K562 (cell line): ENCODE measurements around the gene CCDC136. TPM values are rescaled to one million over a fixed set of nuclear protein-coding genes. Genes with fewer than 3 reads are reported as not detected.

Source experiments
- BHLHE40 ChIP-seq: IDR thresholded peaks from 2 replicates; pipeline ENCODE4 v1.6.1; 2011; ENCODE audit warnings: low read length, improper control_type of control experiment
- CCAR2 ChIP-seq: fragments of 200-400 bp; formaldehyde crosslinking; IDR thresholded peaks from 2 replicates; pipeline ENCODE4 v1.6.1; 2017; ENCODE audit warnings: mild to moderate bottlenecking, low read depth, low read length
- CEBPG ChIP-seq, 3 experiments: fragments of 200-800 bp in 1 of 3; sonication (Bioruptor generic) in 1 of 3; sonication (generic) in 1 of 3; formaldehyde crosslinking in 1 of 3; IDR thresholded peaks in 2 of 3; conservative IDR thresholded peaks in 1 of 3; 2 replicates each; pipeline versions ENCODE4 v1.6.1 to v1.8.0; 2016 to 2022; ENCODE audit warnings: missing compliant biosample characterization in 2 of 3, missing genetic modification characterization in 2 of 3, mild to moderate bottlenecking in 1 of 3, missing genetic modification reagents in 1 of 3
- CHD4 ChIP-seq: fragments of 200-600 bp; sonication (generic); IDR thresholded peaks from 3 replicates; pipeline ENCODE4 v1.6.1; 2012; ENCODE audit warnings: low read depth, mild to moderate bottlenecking, mixed read lengths, low read length, inconsistent platforms; ENCODE audit not compliant: insufficient read depth, insufficient replicate concordance, poor library complexity, severe bottlenecking
- CTBP1 ChIP-seq: fragments of 450-650 bp; IDR thresholded peaks from 2 replicates; pipeline ENCODE4 v1.6.1; 2016; ENCODE audit warnings: borderline replicate concordance
- FOXA1 ChIP-seq: fragments of 450-650 bp; IDR thresholded peaks from 2 replicates; pipeline ENCODE4 v1.6.1; 2016; ENCODE audit warnings: mild to moderate bottlenecking, borderline replicate concordance
- HIVEP1 ChIP-seq: fragments of 250-450 bp; sonication (Bioruptor Pico); IDR thresholded peaks from 2 replicates; pipeline ENCODE4 v1.4.0; 2020; ENCODE audit warnings: mild to moderate bottlenecking
- ID3 ChIP-seq, 2 experiments: fragments of 250-450 bp in 1 of 2; fragments of 450-650 bp in 1 of 2; sonication (Bioruptor Pico) in 1 of 2; IDR thresholded peaks; 2 replicates each; pipeline versions ENCODE4 v1.6.1 to v1.8.0; 2016 to 2021; ENCODE audit warnings: mild to moderate bottlenecking in 2 of 2, moderate library complexity in 2 of 2, missing compliant biosample characterization in 1 of 2, missing genetic modification characterization in 1 of 2
- MYNN ChIP-seq, 2 experiments: sonication (generic); formaldehyde crosslinking in 1 of 2; IDR thresholded peaks; 2 replicates each; pipeline versions ENCODE4 v1.5.0 to v1.6.1; 2016 to 2020; ENCODE audit warnings: antibody characterized with exemption in 1 of 2, missing genetic modification reagents in 1 of 2
- NUFIP1 ChIP-seq: fragments of 450-650 bp; IDR thresholded peaks from 2 replicates; pipeline ENCODE4 v1.6.1; 2018; ENCODE audit not compliant: partially characterized antibody
- POLR2AphosphoS5 ChIP-seq: IDR thresholded peaks from 2 replicates; pipeline ENCODE4 v1.6.1; 2011; ENCODE audit warnings: mild to moderate bottlenecking, low read depth, low read length, moderate library complexity; ENCODE audit not compliant: control insufficient read depth, insufficient read depth
- PREB ChIP-seq: sonication (generic); formaldehyde crosslinking; IDR thresholded peaks from 2 replicates; pipeline ENCODE4 v1.8.1; 2023; ENCODE audit warnings: mild to moderate bottlenecking, missing genetic modification reagents
- RAD51 ChIP-seq: fragments of 450-650 bp; IDR thresholded peaks from 2 replicates; pipeline ENCODE4 v1.7.1; 2016; ENCODE audit warnings: low read depth, mild to moderate bottlenecking, borderline replicate concordance
- RBM15 ChIP-seq: fragments of 200-400 bp; formaldehyde crosslinking; IDR thresholded peaks from 2 replicates; pipeline ENCODE4 v1.6.1; 2018; ENCODE audit warnings: mild to moderate bottlenecking, low read length, moderate library complexity; ENCODE audit not compliant: insufficient read depth
- SIN3B ChIP-seq: fragments of 450-650 bp; IDR thresholded peaks from 2 replicates; pipeline ENCODE4 v1.6.1; 2017; ENCODE audit warnings: low read depth, mild to moderate bottlenecking, moderate library complexity
- XRCC5 ChIP-seq: fragments of 200-400 bp; formaldehyde crosslinking; IDR thresholded peaks from 2 replicates; pipeline ENCODE4 v1.6.1; 2017; ENCODE audit warnings: low read depth, mild to moderate bottlenecking, low read length
- ZBTB17 ChIP-seq: fragments of 450-650 bp; formaldehyde crosslinking; IDR thresholded peaks from 2 replicates; pipeline ENCODE4 v1.4.0; 2020; ENCODE audit warnings: mild to moderate bottlenecking
- ZNF384 ChIP-seq: IDR thresholded peaks from 2 replicates; pipeline ENCODE4 v1.6.1; 2012; ENCODE audit warnings: low read depth, low read length, improper control_type of control experiment
- ZNF395 ChIP-seq: fragments of 200-800 bp; sonication (Bioruptor generic); IDR thresholded peaks from 2 replicates; pipeline ENCODE4 v1.6.1; 2017; ENCODE audit warnings: missing genetic modification characterization, missing compliant biosample characterization
- ZNF655 ChIP-seq: fragments of 250-450 bp; sonication (Bioruptor Pico); IDR thresholded peaks from 2 replicates; pipeline ENCODE4 v1.5.0; 2021
- ZNF780A ChIP-seq: fragments of 250-450 bp; sonication (Bioruptor Pico); IDR thresholded peaks from 2 replicates; pipeline ENCODE4 v1.5.0; 2021; ENCODE audit warnings: mild to moderate bottlenecking
- polyA plus RNA-seq, 8 experiments: library from polyadenylated mRNA; depleted of rRNA in 4 of 8; stranded (reverse) in 5 of 8; unstranded in 3 of 8; fragments of >200 nt; fragmentation: Nextera tagmentation in 2 of 8; fragmentation: Illumina TruSeq in 1 of 8; extraction: Ambion mirVana in 2 of 8; extraction: Trizol in 1 of 8; gene quantifications; 2 replicates each; pipeline versions ENCODE4 v1.2.1 to v1.2.3, GENCODE V29; 2011 to 2014; ENCODE audit warnings: inconsistent platforms in 1 of 8, missing spikeins in 1 of 8
- total RNA-seq, 7 experiments: library from RNA; depleted of rRNA in 6 of 7; stranded (reverse); fragments of >200 nt in 6 of 7; fragmentation: Illumina TruSeq in 2 of 7; extraction: Trizol in 2 of 7; gene quantifications; 2 replicates each; pipeline versions ENCODE4 v1.2.1 to v1.2.3, GENCODE V29; 2011 to 2021; ENCODE audit warnings: low replicate concordance in 1 of 7

Gene CCDC136
- total and polyA plus RNA-seq, 9 of the 15 experiments (the other 6 are each of a cell fraction or from before 2014, with no cell fraction given) = 2.4 to 40.8 (median 26.5) TPM

GRCh38 chr7:128831178-128831993, 39.6 kb downstream of the CCDC136 start (continued):
- no peak for TF ChIP-seq ZNF395
- no peak for TF ChIP-seq PREB (CRISPR knock-in tag)
- no peak for TF ChIP-seq FOXA1
- no peak for TF ChIP-seq RAD51
- TF ChIP-seq CCAR2 = no peak
- no peak for TF ChIP-seq SIN3B
- TF ChIP-seq CHD4 = no peak
- no peak; the same call in 1 of the 2 replicates for TF ChIP-seq CTBP1
- no peak for TF ChIP-seq ZNF780A (CRISPR knock-in tag)
- TF ChIP-seq XRCC5 = peak; percentile 67
- no peak for TF ChIP-seq RBM15
- peak; percentile 76; the same call in 1 of the 2 replicates for TF ChIP-seq HIVEP1
- TF ChIP-seq MYNN (IDR thresholded peaks at IDR 0.05) = peak; percentile 33; the same call in 1 of the 2 replicates
- no peak for TF ChIP-seq MYNN (CRISPR knock-in tag; IDR thresholded peaks at IDR 0.05)
- TF ChIP-seq BHLHE40 = 0 out of 2 replicates have a peak, but pooled peaks have one; percentile 3
- no peak for TF ChIP-seq ZNF655
- 0 out of 2 replicates have a peak, but pooled peaks have one; percentile 4 for TF ChIP-seq ZNF384
- peak; percentile 87 for TF ChIP-seq POLR2AphosphoS5
- no peak for TF ChIP-seq NUFIP1
- peak; percentile 65; the same call in 1 of the 2 replicates for TF ChIP-seq ZBTB17 (CRISPR knock-in tag)
- TF ChIP-seq CEBPG (CRISPR knock-in tag; IDR thresholded peaks at IDR 0.05) = no peak
- TF ChIP-seq CEBPG (tag; conservative IDR thresholded peaks at IDR 0.05 in 1 of 2, IDR thresholded peaks at IDR 0.05 in 1 of 2) = no peak
- no peak for TF ChIP-seq ID3 (CRISPR knock-in tag; IDR thresholded peaks at IDR 0.05)
- TF ChIP-seq ID3 (tag; IDR thresholded peaks at IDR 0.05) = no peak
